HG02610 (cell line): ENCODE data around the gene ABCA7.

Experiments used
- ATAC-seq: cut with Tn5 transposase; IDR thresholded peaks from one replicate; pipeline ENCODE4 v1.9.1; 2021; ENCODE audit warnings: mild to moderate bottlenecking, moderate library complexity; ENCODE audit not compliant: unreplicated experiment

The ABCA7 gene

DNA sequence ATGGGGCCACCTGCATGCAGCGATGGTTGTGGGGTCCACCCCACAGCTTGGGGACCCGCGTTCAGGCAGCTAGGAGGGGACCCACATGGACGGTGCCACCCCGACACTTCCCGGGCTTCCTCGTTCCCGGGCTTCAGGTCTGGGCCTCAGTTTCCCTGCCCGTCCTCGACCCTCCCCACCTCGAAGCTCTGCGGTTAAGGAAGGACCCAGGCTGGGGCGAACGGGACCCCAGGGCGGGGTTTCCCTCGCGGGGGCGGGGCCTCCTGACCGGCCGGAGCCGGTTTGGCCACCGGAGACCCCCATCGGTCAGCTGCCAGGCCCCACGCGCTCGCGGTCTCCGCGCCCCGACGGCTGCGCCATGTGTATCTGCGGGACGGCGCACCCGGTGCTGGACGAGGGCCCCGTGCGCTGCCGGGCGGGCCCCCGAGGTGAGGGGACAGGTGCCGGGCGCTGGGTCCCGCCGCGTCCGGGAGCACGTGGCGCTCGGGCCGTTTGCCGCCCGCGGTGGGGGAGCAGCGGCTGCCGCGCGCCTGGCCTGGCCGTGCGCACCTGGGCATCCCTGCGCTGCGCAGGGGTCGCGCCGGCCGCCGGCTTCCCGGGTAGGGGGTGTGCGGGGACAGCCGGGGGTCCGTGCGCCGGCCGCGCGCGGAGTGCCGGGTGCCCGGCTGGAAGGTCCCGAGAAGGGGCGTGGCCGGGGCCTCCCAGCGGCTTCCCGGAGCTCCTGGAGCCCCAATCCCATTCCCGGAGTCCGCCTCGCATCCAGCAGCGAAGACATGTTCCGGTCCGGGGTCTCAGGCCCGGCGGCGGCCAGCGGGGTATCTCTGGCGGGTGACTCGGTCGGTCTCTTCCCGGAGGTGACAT is 31.3 kb downstream of the ABCA7 start:
- ATAC-seq: no peak

DNA sequence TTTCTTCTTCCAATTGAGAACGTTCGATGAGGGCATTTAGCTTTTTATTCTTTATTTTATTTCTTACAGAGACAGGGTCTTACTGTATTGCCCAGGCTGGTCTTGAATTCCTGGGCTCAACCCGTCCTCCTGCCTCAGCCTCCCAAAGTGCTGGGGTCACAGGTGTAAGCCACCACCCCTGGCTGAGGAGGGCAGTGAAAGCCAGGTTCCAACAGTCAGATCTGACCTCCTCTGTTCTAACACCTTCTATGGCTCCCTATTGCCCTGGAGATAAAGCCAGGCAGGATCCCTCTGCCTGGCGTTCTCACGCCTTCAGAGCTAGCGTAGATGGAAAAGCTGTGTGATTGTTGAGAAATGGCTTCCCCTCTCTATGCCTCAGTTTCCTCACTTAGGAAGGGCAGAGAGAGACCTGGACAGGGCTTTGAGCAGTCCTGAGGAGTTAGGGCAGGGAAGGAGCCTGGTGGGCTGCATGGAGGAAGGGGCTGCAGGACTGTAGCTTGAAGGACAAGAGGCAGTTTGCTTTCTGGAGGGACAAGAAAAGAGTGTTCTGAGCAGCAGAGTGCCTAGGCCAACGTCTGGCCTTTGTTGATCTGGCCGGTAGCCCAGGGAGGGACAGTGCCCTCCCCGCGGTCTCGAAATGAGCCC is 32.6 kb downstream of the ABCA7 start:
- no peak for ATAC-seq

DNA sequence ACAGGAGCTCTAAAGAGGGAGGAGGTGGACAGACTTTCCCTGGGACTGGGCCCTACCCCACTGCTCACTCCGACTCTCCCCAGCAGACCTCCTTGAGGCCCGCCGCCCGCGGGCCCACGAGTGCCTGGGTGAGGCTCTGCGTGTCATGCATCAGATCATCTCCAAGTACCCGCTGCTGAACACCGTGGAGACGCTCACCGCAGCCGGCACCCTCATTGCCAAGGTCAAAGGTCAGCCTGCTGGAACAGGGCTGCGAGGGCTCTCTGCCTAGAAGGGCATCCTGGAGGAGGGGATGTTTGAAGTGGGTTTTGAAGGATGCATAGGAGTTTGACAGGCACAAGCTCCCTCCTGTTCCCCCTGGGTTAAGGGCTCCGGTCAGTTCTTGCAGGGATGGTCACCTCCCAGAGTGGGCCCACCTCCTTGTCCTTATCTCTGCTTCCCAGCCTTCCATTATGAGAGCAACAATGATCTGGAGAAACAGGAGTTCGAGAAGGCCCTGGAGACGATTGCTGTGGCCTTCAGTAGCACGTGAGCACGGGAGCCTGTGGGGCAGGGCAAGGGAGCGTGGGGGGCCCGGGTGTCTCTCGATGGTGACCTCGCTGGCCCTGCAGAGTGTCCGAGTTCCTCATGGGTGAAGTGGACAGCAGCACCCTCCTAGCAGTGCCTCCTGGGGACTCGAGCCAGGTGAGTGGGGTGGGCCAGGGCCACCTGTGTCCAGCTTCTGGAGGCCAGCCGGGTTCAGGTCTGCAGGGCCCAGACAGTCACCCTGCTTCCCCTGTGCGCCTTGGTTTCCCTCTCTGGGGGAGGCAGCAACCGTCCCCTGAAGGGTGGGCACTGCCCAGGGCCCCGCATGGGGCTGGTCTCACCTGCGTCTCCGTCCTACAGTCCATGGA is 33.4 kb downstream of the ABCA7 start:
- ATAC-seq: no peak

DNA sequence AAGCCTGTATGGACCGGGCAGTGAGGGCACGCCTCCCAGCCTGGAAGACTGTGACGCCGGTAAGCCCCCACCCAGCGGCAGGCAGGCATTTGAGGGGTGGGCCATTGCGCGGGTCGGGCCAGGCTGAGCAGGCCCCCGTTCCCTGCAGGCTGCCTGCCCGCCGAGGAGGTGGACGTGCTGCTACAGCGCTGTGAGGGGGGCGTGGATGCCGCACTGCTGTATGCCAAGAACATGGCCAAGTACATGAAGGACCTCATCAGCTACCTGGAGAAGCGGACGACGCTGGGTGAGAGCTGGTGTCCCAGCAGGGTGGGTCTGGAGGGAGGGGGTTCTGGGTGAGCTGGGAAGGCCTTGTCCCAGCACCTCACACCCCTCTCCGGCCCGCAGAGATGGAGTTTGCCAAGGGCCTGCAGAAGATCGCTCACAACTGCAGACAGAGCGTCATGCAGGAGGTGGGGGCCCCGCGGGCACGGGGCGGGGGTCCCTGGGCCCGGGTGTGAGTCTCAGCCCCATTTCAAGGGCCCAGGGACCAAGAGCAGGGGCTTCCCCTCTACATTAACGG is 34.1 kb downstream of the ABCA7 start:
- ATAC-seq: no peak

DNA sequence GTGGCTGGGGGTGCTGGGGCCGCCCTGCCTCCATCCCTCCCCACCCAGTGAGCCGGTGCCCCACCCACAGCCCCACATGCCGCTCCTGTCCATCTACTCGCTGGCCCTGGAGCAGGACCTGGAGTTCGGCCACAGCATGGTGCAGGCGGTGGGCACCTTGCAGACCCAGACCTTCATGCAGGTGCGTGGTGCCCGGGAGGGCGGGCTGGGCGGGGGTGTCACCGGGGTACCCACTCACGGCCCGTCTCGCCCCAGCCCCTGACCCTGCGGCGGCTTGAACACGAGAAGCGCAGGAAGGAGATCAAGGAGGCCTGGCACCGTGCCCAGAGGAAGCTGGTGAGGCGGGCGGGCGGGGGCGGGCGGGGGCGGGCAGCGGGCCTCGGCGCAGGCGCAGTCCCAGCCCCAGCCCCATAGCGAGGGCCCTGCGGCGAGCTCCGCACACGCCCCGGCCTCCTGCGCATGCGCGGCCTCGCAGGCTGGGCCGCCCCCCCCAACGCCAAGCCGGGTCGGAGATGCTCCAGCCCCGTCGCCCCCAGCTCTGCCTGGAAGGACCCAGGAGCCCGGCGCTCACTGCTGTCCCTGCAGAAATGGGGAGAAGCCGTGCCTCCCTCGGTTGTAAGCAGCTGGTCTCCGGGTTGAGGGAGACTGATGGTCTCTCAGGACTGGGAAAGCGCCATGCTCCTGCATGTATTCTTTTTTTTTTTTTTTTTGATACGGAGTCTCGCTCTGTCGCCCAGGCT is 34.8 kb downstream of the ABCA7 start:
- ATAC-seq: no peak

DNA sequence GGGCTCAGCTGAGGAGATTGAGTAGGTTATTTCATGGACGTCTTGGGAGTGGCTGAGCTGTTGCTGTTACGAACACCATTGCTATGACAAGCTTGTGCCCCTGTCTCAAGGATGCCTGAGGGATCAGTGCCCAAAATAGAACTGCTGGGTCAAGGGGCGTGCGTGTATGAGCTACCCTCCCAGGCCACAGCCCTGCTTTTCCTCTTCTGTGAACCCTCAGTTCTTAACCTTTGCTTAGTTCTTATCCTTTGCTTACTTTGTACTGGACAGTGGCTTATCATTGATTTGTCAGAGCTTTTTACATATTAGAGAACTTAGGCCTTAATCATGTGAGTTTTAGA is 36.1 kb downstream of the ABCA7 start:
- ATAC-seq: no peak

DNA sequence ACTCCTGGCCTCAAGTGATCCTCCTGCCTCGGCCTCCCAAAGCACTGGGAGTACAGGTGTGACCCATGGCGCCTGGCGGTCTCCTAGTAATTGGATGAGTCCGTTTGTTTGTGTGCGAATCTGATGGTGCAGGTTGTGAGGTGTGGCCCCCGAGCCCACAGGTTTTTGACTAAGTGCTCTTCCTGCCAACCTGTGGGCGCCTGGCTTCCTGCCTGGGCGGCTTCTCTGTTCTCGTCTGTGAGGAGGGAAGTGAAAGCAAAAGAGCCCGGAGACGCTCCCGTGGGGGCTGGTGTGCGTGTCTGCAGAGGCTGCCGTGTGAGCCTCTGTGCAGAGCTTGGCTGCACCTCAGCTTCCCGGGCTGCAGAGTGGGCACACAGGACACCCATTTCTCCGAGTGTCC is 37.0 kb downstream of the ABCA7 start:
- peak; percentile 71 for ATAC-seq

DNA sequence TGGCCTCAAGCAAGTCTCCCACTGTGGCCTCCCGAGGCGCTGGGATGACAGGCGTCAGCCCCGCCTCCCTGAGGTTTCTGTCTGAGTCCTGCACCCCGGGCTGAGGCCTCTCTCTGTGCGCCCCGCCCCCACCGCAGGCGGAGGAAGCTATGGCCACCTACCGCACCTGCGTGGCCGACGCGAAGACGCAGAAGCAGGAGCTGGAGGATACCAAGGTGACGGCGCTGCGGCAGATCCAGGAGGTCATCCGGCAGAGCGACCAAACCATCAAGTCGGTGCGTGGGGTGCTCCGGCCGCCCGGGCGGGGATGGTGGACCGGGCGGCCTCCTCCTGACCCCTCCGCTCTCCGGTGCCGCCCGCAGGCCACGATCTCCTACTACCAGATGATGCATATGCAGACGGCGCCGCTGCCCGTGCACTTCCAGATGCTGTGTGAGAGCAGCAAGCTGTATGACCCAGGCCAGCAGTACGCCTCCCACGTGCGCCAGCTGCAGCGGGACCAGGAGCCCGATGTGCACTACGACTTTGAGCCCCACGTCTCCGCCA is 39.7 kb downstream of the ABCA7 start:
- ATAC-seq: no peak

DNA sequence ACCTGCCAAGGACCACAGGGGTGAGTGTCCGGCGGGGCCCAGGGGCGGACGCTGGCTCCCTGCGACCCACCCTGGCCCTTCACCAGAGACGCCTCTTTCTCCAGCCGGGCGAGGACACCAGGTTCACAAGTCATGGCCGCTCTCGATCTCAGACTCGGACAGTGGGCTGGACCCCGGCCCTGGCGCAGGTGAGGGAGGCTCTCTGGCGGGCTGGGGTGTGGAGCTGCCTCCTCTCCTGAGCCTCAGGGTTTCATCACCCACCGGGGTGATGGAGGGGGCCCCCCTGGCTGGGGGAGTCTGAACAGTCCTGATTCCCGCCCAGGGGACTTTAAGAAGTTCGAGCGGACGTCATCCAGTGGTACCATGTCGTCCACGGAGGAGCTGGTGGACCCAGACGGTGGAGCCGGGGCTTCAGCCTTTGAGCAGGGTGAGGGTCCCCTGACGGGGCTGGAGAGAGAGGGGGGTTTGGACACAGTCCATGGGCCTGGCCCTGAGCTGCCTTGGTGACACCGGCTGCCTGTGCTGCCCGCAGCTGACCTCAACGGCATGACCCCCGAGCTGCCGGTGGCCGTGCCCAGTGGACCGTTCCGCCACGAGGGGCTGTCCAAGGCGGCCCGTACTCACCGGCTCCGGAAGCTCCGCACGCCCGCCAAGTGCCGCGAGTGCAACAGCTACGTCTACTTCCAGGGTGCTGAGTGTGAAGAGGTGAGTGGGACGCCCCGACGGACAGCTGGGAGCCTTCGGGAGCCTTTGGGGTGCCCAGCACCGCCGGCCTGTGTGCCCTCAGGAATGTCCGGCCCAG is 40.7 kb downstream of the ABCA7 start:
- no peak for ATAC-seq

DNA sequence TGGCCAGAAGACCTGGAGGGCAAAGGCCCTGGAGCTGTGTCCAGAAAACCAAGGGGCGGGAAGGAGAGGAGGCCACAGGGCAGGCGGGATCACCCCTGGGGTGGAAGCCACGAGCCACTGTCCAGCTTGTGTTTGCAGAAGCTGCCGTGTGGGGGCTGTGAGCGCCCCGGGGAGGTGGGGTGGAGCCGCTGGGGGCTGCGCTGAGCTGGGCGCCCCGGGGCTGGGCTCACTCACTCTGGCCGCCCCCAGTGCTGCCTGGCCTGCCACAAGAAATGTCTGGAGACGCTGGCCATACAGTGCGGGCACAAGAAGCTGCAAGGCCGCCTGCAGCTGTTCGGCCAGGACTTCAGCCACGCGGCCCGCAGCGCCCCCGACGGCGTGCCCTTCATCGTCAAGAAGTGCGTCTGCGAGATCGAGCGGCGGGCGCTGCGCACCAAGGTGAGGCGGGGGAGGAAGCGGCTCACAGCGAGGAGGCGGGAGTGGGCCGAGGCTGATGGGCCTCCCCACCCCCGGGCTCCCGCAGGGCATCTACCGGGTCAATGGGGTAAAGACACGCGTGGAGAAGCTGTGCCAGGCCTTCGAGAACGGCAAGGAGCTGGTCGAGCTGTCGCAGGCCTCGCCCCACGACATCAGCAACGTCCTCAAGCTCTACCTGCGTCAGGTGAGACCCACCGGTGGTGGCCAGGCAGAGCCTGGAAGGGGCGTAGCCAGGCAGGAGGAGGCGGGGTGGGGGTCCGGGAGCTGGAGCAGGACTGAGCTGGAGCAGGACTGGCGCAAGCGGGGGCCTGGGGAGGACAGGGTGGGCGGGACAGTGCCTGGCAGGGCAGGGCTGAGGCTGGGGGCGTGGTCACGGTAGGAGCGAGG is 41.6 kb downstream of the ABCA7 start:
- ATAC-seq: no peak

DNA sequence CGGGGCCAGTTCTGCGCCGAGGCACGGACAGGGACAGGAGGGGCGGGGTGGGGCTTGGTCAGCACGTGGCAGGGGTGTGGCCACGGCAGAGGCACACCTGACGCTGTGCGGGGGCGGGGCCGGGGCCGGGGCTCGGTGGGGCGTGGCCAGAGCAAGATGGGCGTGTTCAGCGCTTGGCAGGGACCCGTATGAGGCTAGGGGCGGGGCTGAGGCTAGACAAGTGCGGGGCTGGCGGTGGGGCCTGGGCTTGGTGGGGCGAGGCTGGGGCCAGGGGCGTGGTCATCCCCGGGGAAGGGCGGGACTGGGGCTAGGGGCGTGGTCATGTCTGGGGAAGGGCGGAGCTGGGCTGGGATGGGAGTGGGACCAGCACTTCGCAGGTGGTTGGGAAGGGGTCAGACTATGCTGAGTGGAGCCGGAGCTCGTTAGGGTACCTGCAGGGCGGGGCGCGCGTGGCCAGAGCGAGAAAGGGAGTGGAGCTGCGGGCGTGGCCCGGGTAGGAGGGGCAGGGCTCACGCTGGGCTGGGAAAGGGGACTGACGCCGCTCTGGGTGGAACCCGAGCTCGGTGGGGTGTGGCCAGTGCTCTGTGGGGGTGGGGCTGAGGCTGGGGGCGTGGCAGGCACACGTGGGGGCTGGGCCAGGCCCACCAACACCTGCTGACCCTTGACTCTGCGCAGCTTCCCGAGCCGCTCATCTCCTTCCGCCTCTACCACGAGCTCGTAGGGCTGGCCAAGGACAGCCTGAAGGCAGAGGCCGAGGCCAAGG is 42.4 kb downstream of the ABCA7 start:
- ATAC-seq: no peak

DNA sequence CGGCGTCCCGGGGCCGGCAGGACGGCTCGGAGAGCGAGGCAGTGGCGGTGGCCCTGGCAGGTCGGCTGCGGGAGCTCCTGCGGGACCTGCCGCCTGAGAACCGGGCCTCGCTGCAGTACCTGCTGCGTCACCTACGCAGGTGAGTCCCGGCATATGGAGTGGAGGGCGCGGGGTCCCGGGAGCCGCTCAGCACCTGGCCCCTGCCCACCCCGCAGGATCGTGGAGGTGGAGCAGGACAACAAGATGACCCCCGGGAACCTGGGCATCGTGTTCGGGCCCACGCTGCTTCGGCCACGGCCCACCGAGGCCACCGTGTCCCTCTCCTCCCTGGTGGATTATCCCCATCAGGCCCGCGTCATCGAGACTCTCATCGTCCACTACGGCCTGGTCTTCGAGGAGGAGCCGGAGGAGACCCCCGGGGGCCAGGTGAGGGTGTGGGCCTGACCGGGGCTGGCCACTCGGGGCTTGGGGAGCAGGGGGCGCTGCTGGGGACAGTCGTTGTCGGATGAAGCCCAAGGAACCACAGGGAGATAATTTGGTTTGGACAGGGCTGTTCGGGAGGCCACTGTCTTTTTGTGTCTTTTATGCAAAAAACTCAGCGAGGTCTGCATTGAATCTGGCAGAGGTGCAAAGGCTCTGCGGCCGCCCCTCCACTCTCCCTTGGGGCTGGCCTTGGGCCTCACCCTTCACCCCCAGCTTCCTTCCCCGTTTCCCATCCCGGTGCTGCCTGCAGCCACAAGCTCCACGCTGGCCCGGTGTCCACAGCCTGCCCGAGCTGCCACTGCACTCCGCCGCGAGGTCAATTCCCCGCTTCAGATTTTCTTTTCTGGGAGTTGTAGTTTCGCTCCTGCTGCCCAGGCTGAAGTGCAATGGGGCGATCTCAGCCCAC is 43.3 kb downstream of the ABCA7 start:
- no peak for ATAC-seq

DNA sequence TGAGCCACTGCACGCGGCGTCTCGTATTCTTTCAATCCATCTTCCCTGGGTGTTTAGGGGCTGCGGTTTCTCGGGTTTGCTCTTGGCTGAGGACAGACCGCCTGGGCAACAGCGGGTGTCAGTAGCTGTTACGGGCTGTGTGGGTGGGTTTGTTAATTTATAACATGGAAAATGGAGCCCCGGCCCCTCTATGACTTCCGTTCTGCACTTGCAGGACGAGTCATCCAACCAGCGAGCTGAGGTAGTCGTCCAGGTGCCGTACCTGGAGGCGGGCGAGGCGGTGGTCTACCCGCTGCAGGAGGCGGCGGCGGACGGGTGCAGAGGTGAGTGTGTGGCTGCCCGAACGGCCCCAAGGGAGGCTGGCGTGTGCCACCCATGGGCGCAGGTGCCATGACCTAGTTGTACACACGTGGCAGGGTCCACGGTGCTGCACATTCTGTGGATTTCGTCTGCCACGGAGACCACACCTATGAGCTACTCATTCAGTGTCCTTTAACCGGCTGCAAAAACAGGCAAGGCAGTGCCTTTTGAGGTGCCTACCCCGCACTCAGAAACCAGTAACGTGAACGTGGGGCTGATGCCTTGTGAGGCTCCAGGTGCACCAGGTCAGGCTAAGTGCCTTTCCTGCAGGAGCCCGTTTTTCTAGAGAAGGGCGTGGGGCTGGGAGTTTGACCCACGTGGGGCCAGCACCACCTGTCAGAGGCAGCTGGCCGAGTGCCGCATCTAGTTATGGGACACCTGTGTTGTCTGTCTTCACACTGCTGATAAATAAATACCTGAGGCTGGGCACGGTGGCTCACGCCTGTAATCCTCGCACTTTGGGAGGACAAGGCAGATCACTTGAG is 44.3 kb downstream of the ABCA7 start:
- no peak for ATAC-seq

DNA sequence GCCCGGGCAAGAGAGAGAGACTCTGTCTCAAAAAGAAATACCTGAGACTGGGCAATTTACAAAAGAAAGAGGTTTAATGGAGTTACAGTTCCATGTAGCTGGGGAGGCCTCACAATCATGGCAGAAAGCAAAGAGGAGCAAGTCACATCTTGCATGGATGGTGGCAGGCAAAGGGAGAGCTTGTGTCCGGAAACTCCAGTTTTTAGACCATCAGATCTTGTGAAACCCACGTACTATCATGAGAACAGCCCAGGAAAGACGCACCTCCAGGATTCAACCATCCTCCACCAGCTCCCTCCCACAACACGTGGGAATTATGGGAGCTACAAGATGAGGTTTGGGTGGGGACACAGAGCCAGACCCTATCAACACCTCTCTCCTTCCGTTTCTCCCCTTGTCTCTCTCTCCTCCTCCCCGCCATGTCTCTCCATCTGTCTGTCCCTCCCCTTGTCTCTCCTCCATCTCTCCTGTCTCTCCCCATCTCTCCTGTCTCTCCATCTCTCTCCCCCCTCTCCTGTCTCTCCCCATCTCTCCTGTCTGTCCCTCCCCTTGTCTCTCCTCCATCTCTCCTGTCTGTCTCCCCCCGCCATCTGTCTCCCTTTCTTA is 45.2 kb downstream of the ABCA7 start:
- ATAC-seq: no peak

DNA sequence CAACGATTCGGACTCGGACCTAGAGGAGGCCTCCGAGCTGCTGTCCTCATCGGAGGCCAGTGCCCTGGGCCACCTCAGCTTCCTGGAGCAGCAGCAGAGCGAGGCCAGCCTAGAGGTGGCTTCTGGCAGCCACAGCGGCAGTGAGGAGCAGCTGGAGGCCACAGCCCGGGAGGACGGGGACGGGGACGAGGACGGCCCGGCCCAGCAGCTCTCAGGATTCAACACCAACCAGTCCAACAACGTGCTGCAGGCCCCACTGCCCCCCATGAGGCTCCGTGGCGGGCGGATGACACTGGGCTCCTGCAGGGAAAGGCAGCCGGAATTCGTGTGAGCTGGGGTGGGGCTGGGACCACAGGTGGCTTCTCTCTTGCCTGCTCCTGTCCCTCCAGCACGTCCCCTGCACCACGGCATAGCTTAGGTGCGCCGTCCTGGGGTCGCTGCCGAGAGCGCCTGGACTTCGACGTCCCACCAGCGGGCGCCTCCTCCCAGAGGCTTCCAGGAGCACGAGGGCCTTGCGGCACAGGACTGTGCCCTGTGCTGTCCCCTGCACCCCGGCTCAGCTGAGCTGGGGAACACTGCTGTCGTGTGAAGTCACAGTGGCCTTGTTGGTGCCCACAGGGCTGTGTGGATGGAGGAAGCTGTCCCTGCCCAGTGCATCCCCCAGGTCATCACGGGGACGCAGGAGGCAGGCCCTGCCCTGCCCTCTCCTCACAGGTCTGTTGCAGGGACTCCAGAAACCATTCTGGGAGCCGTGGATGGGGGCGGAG is 46.0 kb downstream of the ABCA7 start:
- no peak for ATAC-seq
